GM18505 (cell line): ENCODE results near the gene BST2.
A peak's percentile ranks its signal among the peaks of the same experiment; 100 is the strongest.
"Not testable (repeated sequence)": the region's sequence is repeated elsewhere in the genome, so short reads cannot be mapped to it uniquely, and the experiment has no call there.

Source experiments
- ATAC-seq: cut with Tn5 transposase; IDR thresholded peaks from one replicate; pipeline ENCODE4 v1.9.1; 2021; ENCODE audit not compliant: unreplicated experiment
- POLR2A ChIP-seq: IDR thresholded peaks from 4 replicates; pipeline ENCODE4 v1.6.1; 2011; ENCODE audit warnings: borderline replicate concordance; ENCODE audit not compliant: insufficient read depth, insufficient read length; ENCODE audit errors: extremely low read depth

The BST2 gene

GRCh38 chr19:17389957-17390664 is 15.3 kb downstream of the BST2 start:
- TF ChIP-seq POLR2A = no peak

GRCh38 chr19:17389288-17389687 is 16.1 kb downstream of the BST2 start:
- ATAC-seq = no peak
- TF ChIP-seq POLR2A = no peak

More at GRCh38 chr19:17389957-17390664, 15.3 kb downstream of the BST2 start:
- no peak for ATAC-seq

DNA sequence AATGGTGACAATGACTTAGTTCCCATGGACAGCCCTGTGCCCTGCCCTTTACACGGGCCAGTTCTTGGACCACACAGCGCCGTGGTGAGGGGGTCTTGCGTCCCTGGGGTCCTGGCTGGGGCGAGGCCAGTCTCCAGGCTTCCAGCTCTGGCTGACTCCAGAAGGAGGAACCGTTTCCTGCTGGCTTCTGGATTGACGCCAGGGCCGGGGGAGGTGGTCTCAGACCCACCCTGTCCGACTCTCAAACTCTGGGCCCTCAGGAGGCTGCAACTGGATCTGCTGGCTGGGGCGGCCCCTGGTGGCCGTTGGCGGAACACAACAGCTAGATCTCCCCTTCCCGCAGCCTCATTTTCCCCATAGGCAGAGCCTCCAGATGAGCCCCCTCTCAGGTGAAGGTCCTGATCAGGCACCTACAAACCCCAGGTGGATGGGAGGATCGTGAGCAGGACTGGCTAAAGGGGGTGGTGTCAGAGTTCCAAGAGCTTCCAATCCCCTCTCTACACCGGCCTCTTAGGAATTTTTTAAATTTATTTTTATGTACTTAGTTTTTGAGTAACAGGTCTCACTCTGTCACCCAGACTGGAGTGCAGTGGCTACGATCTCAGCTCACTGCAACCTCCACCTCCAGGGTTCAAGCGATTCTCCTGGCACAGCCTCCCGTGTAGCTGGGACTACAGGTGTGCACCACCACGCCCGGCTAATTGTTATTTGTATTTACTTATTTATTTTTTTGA is 19.4 kb downstream of the BST2 start:
- no peak for ATAC-seq

GRCh38 chr19:17380426-17381138 is 24.8 kb downstream of the BST2 start:
- ATAC-seq = no peak
- no peak for TF ChIP-seq POLR2A

More for the DNA sequence above, 19.4 kb downstream of the BST2 start:
- no peak for TF ChIP-seq POLR2A

DNA sequence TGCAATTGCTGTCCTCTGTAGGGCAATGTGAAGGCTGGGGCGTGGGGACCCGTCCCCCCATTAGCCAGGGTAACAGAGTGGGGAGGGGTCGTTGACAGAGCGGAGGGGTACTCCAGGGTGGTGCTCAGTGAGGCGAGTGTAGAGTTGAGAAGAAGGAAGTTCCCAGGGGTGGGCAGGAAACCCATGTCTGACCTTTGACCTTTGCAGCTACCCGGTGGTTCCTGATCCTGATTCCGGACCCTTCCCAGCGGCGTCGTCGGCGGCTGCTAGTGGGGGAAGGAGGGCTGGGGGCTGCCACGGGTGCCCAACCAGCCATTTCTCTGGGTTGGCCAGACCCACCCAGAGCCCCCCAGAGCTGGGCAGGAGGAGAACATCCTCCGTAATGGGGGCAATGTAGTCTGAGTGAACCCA is 26.2 kb downstream of the BST2 start:
- TF ChIP-seq POLR2A = no peak
- ATAC-seq = no peak

GRCh38 chr19:17378271-17378670 is 27.2 kb downstream of the BST2 start:
- no peak for TF ChIP-seq POLR2A
- ATAC-seq = no peak

- no peak for TF ChIP-seq POLR2A
- no peak for ATAC-seq
These were observed 28.4 kb downstream of the BST2 start, which contains the start of gene PLVAP for GRCh38 chr19:17376935-17377600. PLVAP (minus strand) TSS chr19:17377342; CDS start chr19:17377288, 54 bp downstream.

DNA sequence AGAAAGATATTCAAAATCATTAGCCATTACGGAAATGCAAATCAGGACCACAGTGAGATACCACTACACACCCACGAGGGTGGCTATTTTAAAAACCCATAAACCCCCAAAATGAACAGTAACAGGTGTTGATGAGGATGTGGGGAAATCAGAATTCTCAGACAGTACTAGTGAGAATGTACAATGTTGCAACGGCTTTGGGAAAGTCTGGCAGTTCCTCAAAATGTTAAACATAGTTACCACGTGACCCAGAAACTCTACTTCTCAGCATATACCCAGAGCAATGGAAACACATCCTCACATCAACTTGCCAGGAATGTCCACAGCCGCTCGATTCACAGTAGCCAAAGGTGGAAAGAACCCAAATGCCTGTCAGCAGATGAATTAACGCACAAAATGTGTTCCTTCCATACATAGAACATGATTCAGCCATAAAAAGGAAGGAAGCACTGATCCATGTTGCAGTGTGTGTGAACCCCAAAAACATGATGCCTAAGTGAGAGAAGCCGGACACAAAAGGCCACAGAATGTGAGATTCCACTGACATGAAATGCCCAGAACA is 35.3 kb downstream of the BST2 start:
- peak; percentile 77 for ATAC-seq
- TF ChIP-seq POLR2A = no peak

DNA sequence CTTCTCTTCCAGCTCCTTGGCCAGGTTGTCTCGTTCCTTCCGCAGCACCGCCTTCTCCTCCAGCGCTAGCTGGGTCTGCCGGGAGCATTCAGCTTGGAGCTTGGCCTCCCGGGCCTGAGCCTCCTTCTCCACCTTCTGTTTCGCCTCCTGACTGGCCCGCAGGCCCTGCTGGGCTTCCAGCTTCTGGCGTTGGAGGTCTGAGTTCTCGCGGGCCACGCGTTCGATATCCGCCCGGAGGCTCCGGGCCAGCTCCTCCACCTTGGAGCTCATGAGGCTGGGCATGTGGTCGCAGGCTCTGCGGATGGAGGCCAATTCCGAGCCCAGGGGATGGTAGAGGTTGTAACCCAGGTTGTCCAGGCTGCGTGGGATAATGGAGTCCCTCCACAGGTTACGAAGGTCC is 40.1 kb downstream of the BST2 start:
- ATAC-seq = no peak
- no peak for TF ChIP-seq POLR2A

- ATAC-seq = not testable (repeated sequence)
These were observed 41.4 kb downstream of the BST2 start for GRCh38 chr19:17363852-17364605.

- ATAC-seq = no peak
- no peak for TF ChIP-seq POLR2A
These were observed 45.3 kb downstream of the BST2 start for GRCh38 chr19:17359905-17360800.
